ACC112 (cell line): ENCODE results near the gene EEF2K.

Source experiments
- H2AFZ ChIP-seq: fragments of 200-600 bp; sonication (generic); one replicate; pipeline ENCODE4 v1.6.0; 2017; ENCODE audit warnings: antibody characterized with exemption, low read length; ENCODE audit not compliant: unreplicated experiment
- H3K27ac ChIP-seq: fragments of 200-600 bp; sonication (generic); 2 replicates; pipeline ENCODE4 v1.5.1; 2014; ENCODE audit warnings: low read depth, mild to moderate bottlenecking, antibody characterized with exemption, low read length, moderate library complexity
- H3K27me3 ChIP-seq: fragments of 200-600 bp; sonication (generic); 2 replicates; pipeline ENCODE4 v1.6.1; 2014; ENCODE audit warnings: mild to moderate bottlenecking, antibody characterized with exemption, low read length, moderate library complexity, mixed read lengths; ENCODE audit not compliant: insufficient read depth
- H3K36me3 ChIP-seq: fragments of 200-600 bp; sonication (generic); 2 replicates; pipeline ENCODE4 v1.6.1; 2016; ENCODE audit warnings: mild to moderate bottlenecking, antibody characterized with exemption, low read length, moderate library complexity, mixed read lengths; ENCODE audit not compliant: insufficient read depth
- H3K4me1 ChIP-seq: fragments of 200-600 bp; sonication (generic); one replicate; pipeline ENCODE4 v1.6.1; 2016; ENCODE audit warnings: low read length, mixed read lengths; ENCODE audit not compliant: insufficient read depth, unreplicated experiment, control insufficient read depth
- H3K4me3 ChIP-seq: fragments of 200-600 bp; sonication (generic); 2 replicates; pipeline ENCODE4 v1.5.1; 2014; ENCODE audit warnings: mild to moderate bottlenecking, low read depth, low read length
- H3K79me2 ChIP-seq: fragments of 200-600 bp; sonication (generic); one replicate; pipeline ENCODE4 v1.6.0; 2016; ENCODE audit warnings: low read length; ENCODE audit not compliant: control insufficient read depth, unreplicated experiment, insufficient read depth

EEF2K gene

GRCh38 chr16:22274916-22275315 lies 68.8 kb downstream of the EEF2K start:
- no peaks in the 10 kb centered on the region for H3K4me1 ChIP-seq
- no peak overlapping the region for H3K27ac ChIP-seq
- H3K27me3 ChIP-seq = no peaks in the 10 kb centered on the region
- no peaks in the 10 kb centered on the region for H3K79me2 ChIP-seq
- H3K36me3 ChIP-seq = peaks cover 17% of the 10 kb centered on the region
- no peak overlapping the region for H3K4me3 ChIP-seq
- no peak overlapping the region for H2AFZ ChIP-seq

- H3K4me3 ChIP-seq = no peak overlapping the region
- peaks cover 30% of the 10 kb centered on the region for H3K36me3 ChIP-seq
- no peaks in the 10 kb centered on the region for H3K79me2 ChIP-seq
- no peak overlapping the region for H2AFZ ChIP-seq
- H3K4me1 ChIP-seq = no peaks in the 10 kb centered on the region
- no peaks in the 10 kb centered on the region for H3K27me3 ChIP-seq
- no peak overlapping the region for H3K27ac ChIP-seq
These were observed 72.6 kb downstream of the EEF2K start for GRCh38 chr16:22278441-22279230.

- H3K36me3 ChIP-seq = peaks cover 27% of the 10 kb centered on the region
- no peaks in the 10 kb centered on the region for H3K79me2 ChIP-seq
- no peaks in the 10 kb centered on the region for H3K27me3 ChIP-seq
- no peak overlapping the region for H2AFZ ChIP-seq
- no peak overlapping the region for H3K27ac ChIP-seq
- H3K4me1 ChIP-seq = no peaks in the 10 kb centered on the region
- H3K4me3 ChIP-seq = no peak overlapping the region
These were observed 76.3 kb downstream of the EEF2K start for GRCh38 chr16:22282254-22282892.

- H3K79me2 ChIP-seq = no peaks in the 10 kb centered on the region
- no peak overlapping the region for H3K4me3 ChIP-seq
- no peaks in the 10 kb centered on the region for H3K27me3 ChIP-seq
- peaks cover 27% of the 10 kb centered on the region for H3K36me3 ChIP-seq
- H3K27ac ChIP-seq = no peak overlapping the region
- H3K4me1 ChIP-seq = no peaks in the 10 kb centered on the region
- H2AFZ ChIP-seq = no peak overlapping the region
These were observed 78.6 kb downstream of the EEF2K start for GRCh38 chr16:22284637-22285036.

GRCh38 chr16:22285080-22285479 lies 79.0 kb downstream of the EEF2K start:
- no peaks in the 10 kb centered on the region for H3K27me3 ChIP-seq
- peaks cover 27% of the 10 kb centered on the region for H3K36me3 ChIP-seq
- H3K4me3 ChIP-seq = no peak overlapping the region
- H3K4me1 ChIP-seq = no peaks in the 10 kb centered on the region
- H2AFZ ChIP-seq = no peak overlapping the region
- H3K79me2 ChIP-seq = no peaks in the 10 kb centered on the region
- no peak overlapping the region for H3K27ac ChIP-seq

GRCh38 chr16:22291020-22291419 lies 84.9 kb downstream of the EEF2K start:
- no peak overlapping the region for H2AFZ ChIP-seq
- peaks cover 2% of the 10 kb centered on the region for H3K4me1 ChIP-seq
- H3K27me3 ChIP-seq = no peaks in the 10 kb centered on the region
- H3K27ac ChIP-seq = no peak overlapping the region
- no peaks in the 10 kb centered on the region for H3K36me3 ChIP-seq
- no peak overlapping the region for H3K4me3 ChIP-seq
- no peaks in the 10 kb centered on the region for H3K79me2 ChIP-seq

GRCh38 chr16:22291860-22292318 lies 85.8 kb downstream of the EEF2K start:
- H3K27ac ChIP-seq = no peak overlapping the region
- no peaks in the 10 kb centered on the region for H3K79me2 ChIP-seq
- no peak overlapping the region for H2AFZ ChIP-seq

GRCh38 chr16:22292320-22292719 lies 86.2 kb downstream of the EEF2K start:
- no peaks in the 10 kb centered on the region for H3K36me3 ChIP-seq
- H3K27ac ChIP-seq = no peak overlapping the region
- no peaks in the 10 kb centered on the region for H3K79me2 ChIP-seq
- H3K4me3 ChIP-seq = no peak overlapping the region
- H3K4me1 ChIP-seq = peaks cover 6% of the 10 kb centered on the region
- H3K27me3 ChIP-seq = no peaks in the 10 kb centered on the region
- H2AFZ ChIP-seq = no peak overlapping the region

More at GRCh38 chr16:22291860-22292318, 85.8 kb downstream of the EEF2K start:
- Histone ChIP-seq H3K4me1 (peaks cover 6% of the 10 kb centered on the region), H3K36me3 (no peaks in the 10 kb centered on the region), H3K27me3 (no peaks in the 10 kb centered on the region), H3K4me3 (no peak overlapping the region)

GRCh38 chr16:22293137-22294106 lies 87.3 kb downstream of the EEF2K start:
- H3K27ac ChIP-seq = no peak overlapping the region
- no peak overlapping the region for H2AFZ ChIP-seq
- H3K4me3 ChIP-seq = no peak overlapping the region
- peaks cover 6% of the 10 kb centered on the region for H3K79me2 ChIP-seq
- H3K27me3 ChIP-seq = no peaks in the 10 kb centered on the region
- H3K4me1 ChIP-seq = peaks cover 6% of the 10 kb centered on the region
- no peaks in the 10 kb centered on the region for H3K36me3 ChIP-seq
